GOT3 (cell line): ENCODE data around the gene FGGY.
"Not testable (repeated sequence)": the region's sequence is repeated elsewhere in the genome, so short reads cannot be mapped to it uniquely, and the experiment has no call there.

Source experiments
- DNase-seq: peaks from one replicate; lab custom pipeline; 2025; ENCODE audit warnings: mixed read lengths; lab: John Stamatoyannopoulos, UW

The FGGY gene

DNA sequence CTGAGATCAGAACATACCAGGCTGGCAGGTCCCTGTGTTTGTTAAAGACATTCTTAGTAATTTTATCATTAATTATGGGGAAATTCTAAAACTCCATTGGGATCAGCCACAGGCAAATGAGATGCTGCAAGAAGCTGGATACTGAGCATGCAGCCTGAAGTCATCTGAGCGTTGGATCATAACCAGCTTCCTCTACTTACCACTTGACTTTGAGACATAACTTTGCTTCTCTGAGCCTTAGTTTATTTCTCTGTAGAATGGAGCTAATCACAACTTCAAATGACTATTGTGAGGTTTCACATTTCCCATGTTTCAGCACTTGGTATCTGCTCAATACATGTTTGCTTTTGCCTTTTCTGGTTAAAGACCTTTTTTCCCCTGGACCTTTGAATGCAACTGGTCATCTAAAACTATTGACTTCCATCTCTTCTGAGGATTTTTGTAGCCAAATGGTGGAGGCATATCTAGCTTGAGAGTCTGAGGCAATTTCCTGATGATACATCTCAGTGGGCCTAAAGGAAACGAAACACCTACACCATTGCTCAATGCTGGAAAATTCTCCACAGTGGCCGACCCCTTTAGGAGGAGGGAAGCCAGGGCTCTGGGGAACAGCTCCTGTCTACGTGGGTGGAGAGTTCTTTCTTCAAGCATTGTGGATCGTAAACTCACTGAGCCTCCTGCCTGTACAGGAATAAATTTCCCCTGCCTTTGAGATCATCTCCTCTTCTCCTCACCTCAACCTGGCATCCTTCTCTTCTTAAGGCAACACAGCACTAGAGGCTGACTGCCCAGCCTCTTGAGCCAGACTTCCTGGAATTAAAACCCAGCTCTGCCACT lies 408.8 kb downstream of the FGGY start:
- DNase-seq = no peak

DNA sequence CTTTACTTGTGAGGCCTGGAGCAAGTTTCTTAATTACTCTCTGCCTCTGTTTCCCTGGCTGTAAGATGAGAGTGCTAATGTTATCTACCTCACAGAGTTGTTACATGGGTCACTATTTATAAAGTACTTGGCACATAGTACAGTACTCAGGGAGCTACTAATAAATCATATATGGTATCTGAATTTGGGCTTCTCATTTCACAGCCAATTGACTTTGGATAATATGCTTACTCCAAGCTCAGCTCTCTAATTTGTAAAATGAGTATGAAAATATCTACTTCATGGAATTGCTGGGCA lies 409.4 kb downstream of the FGGY start:
- DNase-seq = no peak

DNA sequence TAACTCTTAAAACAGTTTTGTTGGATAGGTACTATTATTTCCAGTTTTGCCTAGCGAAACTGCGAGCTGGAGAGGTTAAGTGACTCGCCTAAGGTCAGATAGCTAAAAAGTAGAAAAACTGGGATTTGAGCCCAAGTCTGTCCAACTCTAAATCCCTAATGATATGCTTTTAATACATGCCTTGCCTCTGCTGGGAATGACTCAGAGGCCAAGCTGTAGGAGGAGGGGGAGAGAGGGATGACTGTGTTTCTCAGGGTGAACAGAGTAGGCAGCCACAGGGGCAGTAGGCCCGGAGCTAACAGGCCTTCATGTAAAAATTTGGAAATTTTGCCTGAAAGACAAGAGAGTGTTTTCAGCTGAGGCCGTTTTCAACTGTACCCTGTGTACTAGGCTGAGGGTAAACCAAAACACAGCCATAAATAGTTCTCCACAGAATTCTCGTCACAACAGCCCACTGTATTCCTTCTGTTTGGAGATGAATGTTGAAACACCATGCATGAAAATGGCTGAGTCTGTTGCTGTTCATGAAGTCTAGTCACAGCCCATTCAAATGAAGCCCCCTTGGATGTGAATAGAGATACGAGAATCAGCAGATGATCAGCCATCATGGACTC lies 410.4 kb downstream of the FGGY start:
- DNase-seq = peak; percentile 9

GRCh38 chr1:59709333-59709732 lies 412.4 kb downstream of the FGGY start:
- DNase-seq = no peak

DNA sequence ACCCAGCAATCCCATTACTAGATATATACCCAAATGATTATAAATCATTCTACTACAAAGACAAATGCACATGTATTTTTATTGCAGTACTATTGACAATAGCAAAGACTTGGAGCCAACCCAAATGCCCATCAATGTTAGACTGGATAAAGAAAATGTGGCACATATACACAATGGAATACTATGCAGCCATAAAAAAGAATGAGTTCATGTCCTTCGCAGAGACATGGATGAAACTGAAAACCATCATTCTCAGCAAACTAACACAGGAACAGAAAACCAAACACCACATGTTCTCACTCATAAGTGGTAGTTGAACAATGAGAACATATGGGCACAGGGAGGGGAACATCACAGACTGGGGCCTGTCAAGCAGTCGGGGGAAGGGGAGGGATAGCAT lies 414.0 kb downstream of the FGGY start:
- not testable (repeated sequence) for DNase-seq

DNA sequence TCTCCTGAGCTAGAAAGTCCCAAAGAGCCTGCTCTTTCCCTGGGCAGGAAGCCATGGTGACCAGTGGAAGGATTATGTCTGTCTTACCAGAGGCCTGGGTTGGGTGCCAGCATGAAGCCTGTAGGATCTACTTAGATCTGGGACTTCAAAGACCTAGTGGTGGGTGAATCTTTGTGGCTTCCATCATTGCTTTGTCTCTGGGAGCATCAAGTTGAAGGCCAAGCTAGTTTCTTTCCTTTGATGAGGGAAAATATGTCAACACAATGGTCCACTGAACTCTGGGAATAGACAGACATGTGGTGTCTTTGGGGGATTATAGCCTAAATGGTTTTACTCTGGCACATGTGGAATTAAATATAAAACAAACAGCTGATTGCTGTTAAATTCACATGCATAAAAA lies 417.3 kb downstream of the FGGY start:
- no peak for DNase-seq

GRCh38 chr1:59714966-59715365 lies 418.1 kb downstream of the FGGY start:
- no peak for DNase-seq

DNA sequence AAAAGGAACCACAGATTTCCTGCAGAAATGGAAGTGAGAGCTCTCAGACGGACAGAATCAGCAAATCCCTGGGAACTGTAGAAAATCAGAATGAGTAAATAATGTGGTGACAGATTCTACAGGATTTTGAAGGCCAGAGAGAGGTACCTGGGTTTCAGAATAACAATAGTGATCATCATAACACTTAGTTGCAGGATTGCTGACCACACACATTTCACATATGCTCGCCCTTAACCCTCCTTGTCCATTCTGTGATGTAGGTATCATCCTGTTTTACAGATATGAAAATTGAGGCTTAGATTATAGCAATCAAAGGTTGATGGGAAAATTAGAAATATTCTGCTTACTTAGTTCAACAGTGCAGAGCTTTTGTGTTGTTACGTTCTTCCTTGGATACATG lies 419.9 kb downstream of the FGGY start:
- DNase-seq = no peak

DNA sequence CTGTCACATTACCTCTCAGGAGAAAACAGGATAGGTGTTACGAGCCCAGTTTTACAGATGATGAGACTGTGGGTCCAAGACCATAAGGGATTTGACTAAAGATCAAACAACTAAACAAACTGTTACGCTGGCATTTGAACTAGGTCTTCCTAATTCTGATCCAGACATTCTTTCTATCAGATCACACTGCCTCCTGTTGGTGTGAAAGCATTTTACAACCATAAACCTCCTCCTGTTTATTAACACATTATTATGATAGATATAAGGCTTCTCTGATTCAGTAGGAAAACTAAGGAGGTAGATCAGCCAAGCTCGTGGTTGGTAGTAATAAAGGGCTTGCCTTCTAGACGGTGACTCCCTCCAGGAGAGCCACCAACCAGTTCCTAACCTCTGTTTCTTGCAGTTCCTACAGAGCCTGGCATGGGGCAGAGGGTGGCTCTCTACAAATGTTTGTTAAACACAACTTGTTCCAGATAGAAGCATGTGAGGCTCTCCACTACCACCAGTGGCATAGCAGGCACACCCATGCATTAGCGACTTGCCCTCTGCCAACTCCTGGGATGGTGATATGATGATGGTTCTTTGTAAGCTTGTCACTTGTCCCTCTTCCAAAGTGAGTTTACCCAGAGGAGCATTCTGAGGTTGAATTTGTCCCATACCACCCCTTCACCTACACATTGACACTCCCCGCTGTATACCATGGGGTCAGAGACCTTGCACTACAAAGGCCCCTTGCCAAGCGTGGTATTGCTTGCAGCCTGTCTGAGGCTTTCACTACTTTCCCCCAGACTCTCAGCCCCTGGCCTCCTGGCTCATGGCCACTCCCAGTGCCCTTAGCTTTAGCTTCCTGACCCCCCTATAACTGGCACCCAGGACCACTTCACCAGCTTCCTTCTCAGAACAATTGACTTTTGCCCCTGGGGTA lies 421.4 kb downstream of the FGGY start:
- no peak for DNase-seq

DNA sequence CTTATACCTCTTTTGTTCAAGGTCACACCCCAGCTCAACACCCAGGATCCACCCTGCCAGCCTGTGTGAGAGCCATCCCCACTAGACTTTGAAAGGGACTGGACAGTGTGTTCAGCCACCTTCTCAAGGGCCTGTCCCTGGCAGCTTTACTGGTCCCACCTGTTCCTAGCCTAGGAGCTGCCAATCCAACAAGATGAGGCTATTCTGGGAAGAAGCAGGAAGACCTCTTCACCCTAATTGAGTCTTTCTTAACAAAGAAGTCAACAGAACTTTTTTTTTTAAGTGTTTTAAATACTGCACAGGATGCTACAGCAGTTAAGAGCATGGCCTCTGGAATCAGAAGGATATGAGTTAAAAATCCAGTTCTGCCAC lies 422.1 kb downstream of the FGGY start:
- DNase-seq = no peak

DNA sequence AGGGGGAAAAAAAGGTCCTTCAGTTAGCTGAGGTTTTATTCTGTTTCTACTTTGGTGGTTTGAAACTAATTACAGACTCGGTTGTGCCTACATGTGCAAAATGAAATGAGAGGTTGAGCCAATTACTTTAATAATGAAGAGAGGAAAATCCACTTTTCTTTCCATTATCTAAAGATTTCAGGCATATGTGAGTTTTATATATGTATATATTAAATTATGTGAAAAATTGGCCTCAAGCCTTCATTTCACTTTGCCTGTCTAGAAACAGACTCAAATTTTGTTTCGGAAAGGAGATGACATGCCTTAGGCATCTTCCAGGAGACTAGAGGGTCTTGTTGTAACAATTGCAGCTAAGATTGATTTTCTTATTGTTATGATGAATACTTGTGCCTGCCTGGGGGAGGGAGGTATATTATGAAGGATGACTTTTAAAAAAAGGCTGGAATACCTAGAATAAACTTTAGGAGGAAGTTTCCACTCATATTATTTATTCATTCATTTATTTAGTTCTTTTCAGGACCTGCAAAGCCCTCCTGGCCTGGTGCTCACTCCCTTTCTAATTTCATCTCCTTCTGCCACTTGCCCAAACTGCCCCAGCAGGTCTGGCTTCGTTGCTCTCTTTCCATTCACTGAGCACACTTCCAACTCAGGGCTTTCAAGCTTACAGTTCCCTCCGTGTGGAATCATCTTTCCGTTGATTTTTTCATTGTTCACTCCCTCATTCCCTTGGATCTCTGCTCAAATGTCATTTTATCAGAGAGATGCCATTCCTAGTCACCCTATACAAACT lies 423.6 kb downstream of the FGGY start:
- DNase-seq = no peak

GRCh38 chr1:59730302-59730701 lies 433.4 kb downstream of the FGGY start:
- DNase-seq = no peak

- DNase-seq = peak; percentile 56
These were observed 434.0 kb downstream of the FGGY start for GRCh38 chr1:59730759-59731478.

DNA sequence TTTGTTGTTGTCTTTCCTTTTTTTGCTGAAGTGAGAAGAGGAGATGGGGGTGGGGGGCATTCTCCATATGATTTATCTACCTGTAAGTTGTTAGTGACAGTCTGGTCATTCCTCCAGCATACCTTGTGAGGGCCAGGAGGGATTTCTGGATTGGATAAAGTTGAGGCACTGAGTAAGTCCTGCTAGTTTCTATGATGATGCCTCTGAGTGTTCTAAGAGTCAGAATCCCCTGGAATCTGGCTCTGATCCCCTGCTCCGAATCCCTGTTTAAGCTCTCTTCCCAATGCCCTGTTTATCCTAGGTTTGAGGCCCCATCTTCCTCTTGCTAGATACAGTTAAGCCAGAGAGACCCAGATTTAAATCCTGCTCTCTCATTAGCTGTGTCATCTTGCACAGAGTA lies 434.7 kb downstream of the FGGY start:
- DNase-seq = no peak

GRCh38 chr1:59732214-59732955 lies 435.5 kb downstream of the FGGY start:
- no peak for DNase-seq

GRCh38 chr1:59733443-59734141 lies 436.7 kb downstream of the FGGY start:
- DNase-seq = no peak

GRCh38 chr1:59735927-59736326 lies 439.0 kb downstream of the FGGY start:
- not testable (repeated sequence) for DNase-seq

- no peak for DNase-seq
These were observed 439.9 kb downstream of the FGGY start for GRCh38 chr1:59736744-59737143.

DNA sequence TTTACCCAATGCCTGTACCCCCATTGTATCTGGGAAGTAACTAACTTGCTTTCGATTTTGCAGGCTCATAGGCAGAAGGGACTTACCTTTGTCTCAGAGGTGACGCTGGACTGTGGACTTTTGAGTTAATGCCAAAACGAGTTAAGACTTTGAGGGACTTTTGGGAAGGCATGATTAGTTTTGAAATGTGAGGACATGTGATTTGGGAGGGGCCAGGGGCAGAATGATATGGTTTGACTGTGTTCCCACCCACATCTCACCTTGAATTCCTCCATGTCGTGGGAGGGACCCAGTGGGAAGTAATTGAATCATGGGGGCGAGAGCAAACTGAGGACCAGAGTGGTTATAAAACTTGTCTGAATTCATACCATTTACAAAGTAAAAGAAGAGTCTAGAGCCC lies 440.7 kb downstream of the FGGY start:
- no peak for DNase-seq

- DNase-seq = no peak
These were observed 441.3 kb downstream of the FGGY start for GRCh38 chr1:59738152-59738551.
